NCI-H2081 treated with DMSO at 0.1 percent for 48 hours (cell line): ENCODE measurements around the gene TTC9.
A peak's percentile ranks its signal among the peaks of the same experiment; 100 is the strongest.
"Not testable (repeated sequence)": the region's sequence is repeated elsewhere in the genome, so short reads cannot be mapped to it uniquely, and the experiment has no call there.

Experiments
- DNase-seq: peaks from one replicate; lab custom pipeline; 2025; lab: John Stamatoyannopoulos, UW

TTC9 gene

GRCh38 chr14:70680748-70681147 is 39.0 kb downstream of the TTC9 start:
- no peak for DNase-seq

- DNase-seq = no peak
Observed at GRCh38 chr14:70683983-70684382, 42.3 kb downstream of the TTC9 start.

- no peak for DNase-seq
Observed at GRCh38 chr14:70685474-70686197, 43.9 kb downstream of the TTC9 start.

- DNase-seq = no peak
Observed at GRCh38 chr14:70692210-70692609, 50.5 kb downstream of the TTC9 start.

GRCh38 chr14:70696026-70696425 is 54.3 kb downstream of the TTC9 start:
- no peak for DNase-seq

- no peak for DNase-seq
Observed at GRCh38 chr14:70697701-70698100, 56.0 kb downstream of the TTC9 start.

- no peak for DNase-seq
Observed at GRCh38 chr14:70698288-70698687, 56.6 kb downstream of the TTC9 start.

- DNase-seq = no peak
Observed at GRCh38 chr14:70699646-70700045, 57.9 kb downstream of the TTC9 start.

- DNase-seq = no peak
Observed at GRCh38 chr14:70700955-70701585, 59.4 kb downstream of the TTC9 start.

- DNase-seq = no peak
Observed at GRCh38 chr14:70701610-70702009, 59.9 kb downstream of the TTC9 start.

GRCh38 chr14:70702161-70702560 is 60.4 kb downstream of the TTC9 start:
- no peak for DNase-seq

GRCh38 chr14:70703621-70704168 is 62.0 kb downstream of the TTC9 start:
- not testable (repeated sequence) for DNase-seq

- no peak for DNase-seq
Observed at GRCh38 chr14:70704960-70705359, 63.2 kb downstream of the TTC9 start.

GRCh38 chr14:70706177-70706576 is 64.5 kb downstream of the TTC9 start:
- DNase-seq = no peak

- DNase-seq = no peak
Observed at GRCh38 chr14:70707138-70708038, 65.7 kb downstream of the TTC9 start.

GRCh38 chr14:70708717-70709570 is 67.2 kb downstream of the TTC9 start:
- peak; percentile 88 for DNase-seq

GRCh38 chr14:70709726-70710382 is 68.1 kb downstream of the TTC9 start:
- DNase-seq = peak; percentile 96

- DNase-seq = no peak
Observed at GRCh38 chr14:70711451-70711850, 69.7 kb downstream of the TTC9 start.

GRCh38 chr14:70713096-70713495 is 71.4 kb downstream of the TTC9 start:
- no peak for DNase-seq

GRCh38 chr14:70713511-70713916 is 71.8 kb downstream of the TTC9 start:
- DNase-seq = no peak

- DNase-seq = peak; percentile 26
Observed at GRCh38 chr14:70714055-70714550, 72.4 kb downstream of the TTC9 start.
